T-helper 2 cell treated with Interferon-gamma antibody and Interleukin-4, amounts not matched to agents 5 μg/mL and 100 μg/mL, for 36 hours (primary cell): ENCODE results near the gene PCED1A.
A peak's percentile ranks its signal among the peaks of the same experiment; 100 is the strongest.

Experiments
- DNase-seq: peaks from one replicate; pipeline ENCODE4 v3.0.0; 2021; ENCODE audit warnings: low spot score
- H3K27ac Mint-ChIP-seq: one replicate; pipeline ENCODE4 v1.8.0; 2021; ENCODE audit warnings: mild to moderate bottlenecking, mixed read lengths
- H3K27me3 Mint-ChIP-seq: one replicate; pipeline ENCODE4 v1.8.0; 2021; ENCODE audit warnings: low read depth, mixed read lengths
- H3K36me3 Mint-ChIP-seq: one replicate; pipeline ENCODE4 v1.8.0; 2021; ENCODE audit warnings: low read depth, mixed read lengths
- H3K4me1 Mint-ChIP-seq: one replicate; pipeline ENCODE4 v1.8.0; 2021; ENCODE audit warnings: low read depth, mixed read lengths
- H3K4me3 Mint-ChIP-seq: one replicate; pipeline ENCODE4 v1.8.0; 2022; ENCODE audit warnings: mild to moderate bottlenecking, moderate library complexity, mixed read lengths
- H3K9me3 Mint-ChIP-seq: one replicate; pipeline ENCODE4 v1.8.0; 2021; ENCODE audit warnings: mixed read lengths

Gene PCED1A

GRCh38 chr20:2840138-2840966, at the start of gene PCED1A, which contains the start of gene VPS16:
Gene PCED1A, minus strand, starts transcription at chr20:2840655. Its CDS starts 743 bp downstream, at chr20:2839912.
Gene VPS16, plus strand, starts transcription at chr20:2840745. Its CDS starts 30 bp downstream, at chr20:2840775.
- H3K9me3 Mint-ChIP-seq: no peaks in the 10 kb centered on the region
- H3K36me3 Mint-ChIP-seq: peaks cover 17% of the 10 kb centered on the region
- DNase-seq: peak; percentile 90
- peaks cover 17% of the 10 kb centered on the region for H3K4me1 Mint-ChIP-seq
- peak within 1 kb of the TSS; percentile 88 for H3K4me3 Mint-ChIP-seq
- peak within 1 kb of the TSS; percentile 86 for H3K27ac Mint-ChIP-seq
- H3K27me3 Mint-ChIP-seq: no peaks in the 10 kb centered on the region

GRCh38 chr20:2889797-2890196, 49.3 kb upstream of the PCED1A start:
- H3K9me3 Mint-ChIP-seq: peaks cover 6% of the 10 kb centered on the region
- no peak overlapping the region for H3K27ac Mint-ChIP-seq
- no peak for DNase-seq
- H3K36me3 Mint-ChIP-seq: peaks cover 33% of the 10 kb centered on the region
- H3K4me1 Mint-ChIP-seq: peaks cover 41% of the 10 kb centered on the region
- H3K27me3 Mint-ChIP-seq: no peaks in the 10 kb centered on the region
- no peak overlapping the region for H3K4me3 Mint-ChIP-seq

- Mint-ChIP-seq H3K9me3 (peaks cover 2% of the 10 kb centered on the region), H3K27me3 (no peaks in the 10 kb centered on the region), H3K36me3 (peaks cover 30% of the 10 kb centered on the region), H3K4me1 (peaks cover 46% of the 10 kb centered on the region), H3K4me3 (no peak overlapping the region), H3K27ac (no peak overlapping the region)
- DNase-seq: no peak
Measured at GRCh38 chr20:2889209-2889608, 48.8 kb upstream of the PCED1A start.

- Mint-ChIP-seq H3K36me3 (peaks cover 26% of the 10 kb centered on the region), H3K9me3 (no peaks in the 10 kb centered on the region), H3K4me1 (peaks cover 49% of the 10 kb centered on the region), H3K4me3 (no peak overlapping the region), H3K27me3 (no peaks in the 10 kb centered on the region), H3K27ac (no peak overlapping the region)
- DNase-seq: no peak
Measured at GRCh38 chr20:2888224-2888955, 47.9 kb upstream of the PCED1A start.

GRCh38 chr20:2887715-2888114, 47.3 kb upstream of the PCED1A start:
- no peak for DNase-seq
- H3K4me1 Mint-ChIP-seq: peaks cover 49% of the 10 kb centered on the region

GRCh38 chr20:2883726-2884637, 43.5 kb upstream of the PCED1A start:
- Mint-ChIP-seq H3K27ac (peak overlapping the region; percentile 28), H3K27me3 (no peaks in the 10 kb centered on the region), H3K4me3 (no peak overlapping the region), H3K9me3 (no peaks in the 10 kb centered on the region), H3K4me1 (peaks cover 31% of the 10 kb centered on the region), H3K36me3 (peaks cover 10% of the 10 kb centered on the region)
- DNase-seq: no peak

More at GRCh38 chr20:2887715-2888114, 47.3 kb upstream of the PCED1A start:
- Mint-ChIP-seq H3K36me3 (peaks cover 24% of the 10 kb centered on the region), H3K27ac (no peak overlapping the region), H3K9me3 (no peaks in the 10 kb centered on the region), H3K27me3 (no peaks in the 10 kb centered on the region), H3K4me3 (no peak overlapping the region)

GRCh38 chr20:2880650-2881049, 40.2 kb upstream of the PCED1A start:
- H3K9me3 Mint-ChIP-seq: no peaks in the 10 kb centered on the region
- no peaks in the 10 kb centered on the region for H3K27me3 Mint-ChIP-seq
- no peak overlapping the region for H3K27ac Mint-ChIP-seq
- peaks cover 22% of the 10 kb centered on the region for H3K36me3 Mint-ChIP-seq
- no peak overlapping the region for H3K4me3 Mint-ChIP-seq
- H3K4me1 Mint-ChIP-seq: peaks cover 34% of the 10 kb centered on the region
- DNase-seq: no peak

- Mint-ChIP-seq H3K4me3 (no peak overlapping the region), H3K4me1 (peaks cover 34% of the 10 kb centered on the region), H3K27ac (no peak overlapping the region), H3K27me3 (no peaks in the 10 kb centered on the region), H3K9me3 (no peaks in the 10 kb centered on the region), H3K36me3 (peaks cover 22% of the 10 kb centered on the region)
- no peak for DNase-seq
Measured at GRCh38 chr20:2879146-2879545, 38.7 kb upstream of the PCED1A start.

- Mint-ChIP-seq H3K4me3 (no peak overlapping the region), H3K27ac (no peak overlapping the region), H3K4me1 (peaks cover 31% of the 10 kb centered on the region), H3K9me3 (no peaks in the 10 kb centered on the region), H3K36me3 (peaks cover 23% of the 10 kb centered on the region), H3K27me3 (no peaks in the 10 kb centered on the region)
- no peak for DNase-seq
Measured at GRCh38 chr20:2878515-2878914, 38.1 kb upstream of the PCED1A start.

GRCh38 chr20:2875690-2876203, 35.3 kb upstream of the PCED1A start:
- Mint-ChIP-seq H3K27me3 (no peaks in the 10 kb centered on the region), H3K9me3 (no peaks in the 10 kb centered on the region), H3K4me1 (peaks cover 48% of the 10 kb centered on the region), H3K27ac (no peak overlapping the region), H3K4me3 (peak overlapping the region; percentile 22), H3K36me3 (peaks cover 23% of the 10 kb centered on the region)
- no peak for DNase-seq

GRCh38 chr20:2874456-2874855, 34.0 kb upstream of the PCED1A start:
- Mint-ChIP-seq H3K9me3 (no peaks in the 10 kb centered on the region), H3K36me3 (peaks cover 23% of the 10 kb centered on the region), H3K4me3 (peak overlapping the region; percentile 79), H3K27ac (peak overlapping the region; percentile 79), H3K4me1 (peaks cover 50% of the 10 kb centered on the region), H3K27me3 (no peaks in the 10 kb centered on the region)
- DNase-seq: peak; percentile 29

GRCh38 chr20:2873747-2874041, 33.2 kb upstream of the PCED1A start:
- Mint-ChIP-seq H3K36me3 (peaks cover 21% of the 10 kb centered on the region), H3K27me3 (no peaks in the 10 kb centered on the region), H3K27ac (peak overlapping the region; percentile 79), H3K4me1 (peaks cover 48% of the 10 kb centered on the region), H3K9me3 (no peaks in the 10 kb centered on the region), H3K4me3 (peak overlapping the region; percentile 79)
- peak; percentile 64 for DNase-seq

GRCh38 chr20:2873010-2873746, 32.7 kb upstream of the PCED1A start, which contains the start of gene PTPRA:
Gene PTPRA, plus strand, starts transcription at chr20:2873481. Its CDS starts 90,797 bp downstream, at chr20:2964278.
- H3K27ac Mint-ChIP-seq: peak within 1 kb of the TSS; percentile 93
- peak within 1 kb of the TSS; percentile 90 for H3K4me3 Mint-ChIP-seq
- peak; percentile 92 for DNase-seq
- no peaks in the 10 kb centered on the region for H3K27me3 Mint-ChIP-seq
- no peaks in the 10 kb centered on the region for H3K9me3 Mint-ChIP-seq
- H3K4me1 Mint-ChIP-seq: peaks cover 48% of the 10 kb centered on the region
- H3K36me3 Mint-ChIP-seq: peaks cover 19% of the 10 kb centered on the region
